Measurements from ENCODE around the gene IGF1. TPM values are rescaled to one million over a fixed set of nuclear protein-coding genes. Genes with fewer than 3 reads are reported as not detected.
"Not testable (repeated sequence)": the region's sequence is repeated elsewhere in the genome, so short reads cannot be mapped to it uniquely, and the experiment has no call there.

The IGF1 gene
- total RNA-seq, 1 donor from 2014 or later, result 0.34 TPM

DNA sequence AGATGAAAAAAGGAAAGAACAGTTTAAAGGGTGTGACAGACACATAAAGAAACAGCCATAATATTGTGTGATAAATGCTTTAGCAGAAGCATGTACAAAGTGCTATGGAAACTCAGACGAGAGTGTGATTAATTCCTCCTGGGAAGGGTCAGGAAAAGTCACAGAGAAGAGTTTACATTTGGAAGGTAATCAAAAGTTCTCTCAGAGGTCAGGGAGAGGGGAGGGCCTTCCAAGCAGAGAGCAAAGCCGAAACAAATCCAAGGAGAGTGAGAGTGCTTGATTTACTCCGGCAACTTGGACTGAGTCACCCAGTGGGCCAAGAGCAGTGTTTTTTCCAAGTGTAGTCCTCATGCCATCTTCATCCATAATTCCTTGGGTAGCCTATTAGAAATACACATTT, 108.3 kb downstream of the IGF1 start:
- H3K4me1 Mint-ChIP-seq (ENCODE audit: low read depth), result peaks cover 7% of the 10 kb centered on the region
- intact Hi-C loops (cut with micrococcal nuclease), result no loop called here

DNA sequence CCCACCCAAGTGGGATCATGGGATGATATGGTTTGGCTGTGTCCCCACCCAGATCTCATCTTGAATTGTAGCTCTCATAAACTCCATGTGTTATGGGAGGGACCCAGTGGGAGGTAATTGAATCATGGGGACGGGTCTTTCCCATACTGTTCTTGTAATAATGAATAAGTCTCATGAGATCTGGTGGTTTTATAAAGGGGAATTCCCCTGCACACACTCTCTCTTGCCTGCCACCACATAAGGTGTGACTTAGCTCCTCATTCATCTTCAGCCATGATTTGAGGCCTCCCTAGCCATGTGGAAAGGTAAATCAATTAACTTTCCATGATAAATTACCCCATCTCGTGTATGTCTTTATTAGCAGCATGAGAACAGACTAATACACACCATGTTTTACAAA, 109.2 kb downstream of the IGF1 start:
- no peak for DNase-seq (ENCODE audit: low spot score)
- Mint-ChIP-seq H3K4me1 (ENCODE audit: low read depth) (peaks cover 7% of the 10 kb centered on the region), H3K27ac (no peak overlapping the region), H3K4me3 (no peak overlapping the region), H3K9me3 (no peaks in the 10 kb centered on the region), H3K27me3 (ENCODE audit: insufficient read depth) (no peaks in the 10 kb centered on the region), H3K36me3 (ENCODE audit: low read depth) (no peaks in the 10 kb centered on the region)
- intact Hi-C loops (cut with micrococcal nuclease), result loop anchor here (2.0 kb wide), 1 partner anchor 114 kb away; no protein-coding TSS in a partner anchor

More for the DNA sequence above, 108.3 kb downstream of the IGF1 start:
- no peaks in the 10 kb centered on the region for H3K27me3 Mint-ChIP-seq (ENCODE audit: insufficient read depth)
- H3K27ac Mint-ChIP-seq, result no peak overlapping the region
- no peaks in the 10 kb centered on the region for H3K36me3 Mint-ChIP-seq (ENCODE audit: low read depth)
- no peaks in the 10 kb centered on the region for H3K9me3 Mint-ChIP-seq
- no peak for DNase-seq (ENCODE audit: low spot score)
- no peak overlapping the region for H3K4me3 Mint-ChIP-seq

DNA sequence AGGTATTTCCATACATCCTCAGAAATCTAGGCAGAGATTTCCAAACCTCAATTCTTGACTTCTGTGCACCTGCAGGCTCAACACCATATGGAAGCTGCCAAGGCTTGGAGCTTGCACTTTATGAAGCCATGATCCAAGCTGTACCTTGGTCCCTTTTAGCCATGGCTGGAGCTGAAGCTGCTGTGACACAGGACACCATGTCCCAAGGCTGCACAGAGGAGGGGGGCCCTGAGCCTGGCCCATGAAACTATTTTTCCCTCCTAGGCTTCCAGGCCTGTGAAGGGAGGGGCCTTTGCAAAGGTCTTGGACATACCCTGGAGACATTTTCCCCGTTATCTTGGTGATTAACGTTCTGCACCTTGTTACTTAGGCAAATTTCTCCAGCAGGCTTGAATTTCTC, 110.5 kb downstream of the IGF1 start:
- H3K27me3 Mint-ChIP-seq (ENCODE audit: insufficient read depth), result peaks cover 1% of the 10 kb centered on the region
- intact Hi-C loops (cut with micrococcal nuclease), result loop anchor here (2.0 kb wide), 1 partner anchor 115 kb away; no protein-coding TSS in a partner anchor
- no peak for DNase-seq (ENCODE audit: low spot score)
- H3K27ac Mint-ChIP-seq, result no peak overlapping the region
- peaks cover 7% of the 10 kb centered on the region for H3K4me1 Mint-ChIP-seq (ENCODE audit: low read depth)
- H3K4me3 Mint-ChIP-seq, result no peak overlapping the region
- no peaks in the 10 kb centered on the region for H3K9me3 Mint-ChIP-seq
- H3K36me3 Mint-ChIP-seq (ENCODE audit: low read depth), result no peaks in the 10 kb centered on the region

DNA sequence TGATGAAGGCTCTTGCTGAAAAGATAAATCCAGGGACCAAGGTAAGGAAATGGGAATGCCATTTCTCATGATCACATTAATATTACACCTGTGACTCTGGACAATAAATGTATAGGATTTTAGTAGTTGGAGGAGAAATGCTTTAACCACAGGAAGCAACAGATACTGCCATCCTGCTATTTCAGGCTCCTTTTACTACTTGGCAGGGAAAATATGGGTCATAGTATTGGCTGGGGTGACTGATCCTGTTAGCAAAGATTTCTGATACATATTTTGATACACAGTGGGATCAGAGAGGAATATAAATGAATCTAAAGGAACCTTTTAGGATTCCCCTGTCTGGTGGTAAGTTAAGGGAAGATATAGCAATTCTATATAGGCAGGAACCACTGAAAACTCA, 115.0 kb downstream of the IGF1 start:
- Mint-ChIP-seq H3K9me3 (no peaks in the 10 kb centered on the region), H3K27me3 (ENCODE audit: insufficient read depth) (peaks cover 1% of the 10 kb centered on the region), H3K27ac (no peak overlapping the region), H3K36me3 (ENCODE audit: low read depth) (no peaks in the 10 kb centered on the region), H3K4me1 (ENCODE audit: low read depth) (no peaks in the 10 kb centered on the region), H3K4me3 (no peak overlapping the region)
- no peak for DNase-seq (ENCODE audit: low spot score)
- intact Hi-C loops (cut with micrococcal nuclease), result no loop called here

DNA sequence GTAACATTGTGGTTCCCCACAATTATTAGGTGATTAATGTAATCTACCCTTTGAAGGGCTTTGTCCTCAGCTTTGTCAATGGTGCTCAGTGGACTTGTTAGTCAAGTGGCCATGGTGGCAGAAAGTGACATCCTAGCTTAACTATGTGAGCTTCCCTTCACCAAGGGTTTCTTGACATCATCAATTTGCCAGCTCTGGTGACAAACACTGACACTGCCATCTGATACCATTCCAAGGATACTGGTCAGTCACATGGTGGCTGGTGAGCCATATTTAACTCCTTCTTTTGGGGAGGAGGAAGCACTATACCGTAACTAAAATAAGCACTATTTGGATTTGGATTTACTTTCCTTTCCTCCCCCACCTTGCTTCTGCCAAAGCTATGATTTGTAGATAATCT, 115.7 kb downstream of the IGF1 start:
- no peak overlapping the region for H3K4me3 Mint-ChIP-seq
- no peaks in the 10 kb centered on the region for H3K36me3 Mint-ChIP-seq (ENCODE audit: low read depth)
- peaks cover 1% of the 10 kb centered on the region for H3K27me3 Mint-ChIP-seq (ENCODE audit: insufficient read depth)
- no peaks in the 10 kb centered on the region for H3K9me3 Mint-ChIP-seq
- no peaks in the 10 kb centered on the region for H3K4me1 Mint-ChIP-seq (ENCODE audit: low read depth)
- no peak for DNase-seq (ENCODE audit: low spot score)
- intact Hi-C loops (cut with micrococcal nuclease), result no loop called here
- no peak overlapping the region for H3K27ac Mint-ChIP-seq

DNA sequence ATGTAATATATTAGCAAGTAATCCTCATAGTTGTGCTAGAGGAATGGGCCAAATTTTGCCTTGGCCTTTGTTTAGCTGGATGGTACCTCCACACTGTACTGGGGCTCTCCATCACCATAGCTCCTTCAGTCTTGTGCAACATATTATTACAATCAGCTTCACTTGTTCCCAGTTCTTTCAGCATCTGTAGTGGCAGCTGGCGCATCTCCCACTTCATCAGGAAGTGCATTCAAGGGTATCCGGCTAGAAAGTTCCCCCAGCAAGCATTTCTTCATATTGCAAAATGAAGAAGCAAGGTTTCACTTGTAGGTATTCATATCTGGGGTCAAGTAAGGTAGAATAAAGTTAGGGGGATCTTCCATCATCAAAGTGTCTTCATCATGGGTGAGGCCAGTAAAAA, 123.7 kb downstream of the IGF1 start:
- H3K27ac Mint-ChIP-seq, result no peak overlapping the region
- DNase-seq (ENCODE audit: low spot score), result no peak
- H3K36me3 Mint-ChIP-seq (ENCODE audit: low read depth), result no peaks in the 10 kb centered on the region
- H3K4me1 Mint-ChIP-seq (ENCODE audit: low read depth), result no peaks in the 10 kb centered on the region
- no peak overlapping the region for H3K4me3 Mint-ChIP-seq
- H3K9me3 Mint-ChIP-seq, result peaks cover 30% of the 10 kb centered on the region
- H3K27me3 Mint-ChIP-seq (ENCODE audit: insufficient read depth), result no peaks in the 10 kb centered on the region
- intact Hi-C loops (cut with micrococcal nuclease), result no loop called here

DNA sequence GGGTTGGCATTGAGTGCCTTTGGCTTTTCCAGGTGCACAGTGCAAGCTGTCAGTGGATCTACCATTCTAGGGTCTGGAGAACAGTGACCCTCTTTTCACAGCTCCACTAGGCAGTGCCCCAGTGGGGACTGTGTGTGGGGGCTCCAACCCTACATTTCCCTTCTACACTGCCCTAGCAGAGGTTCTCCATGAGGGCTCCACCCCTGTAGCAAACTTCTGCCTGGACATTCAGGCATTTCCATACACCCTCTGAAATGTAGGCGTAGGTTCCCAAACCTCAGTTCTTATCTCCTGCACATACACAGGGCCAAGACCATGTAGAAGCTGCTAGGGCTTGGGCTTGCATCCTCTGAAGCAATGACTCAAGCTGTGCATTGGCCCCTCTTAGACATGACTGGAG, 126.1 kb downstream of the IGF1 start:
- H3K4me3 Mint-ChIP-seq; H3K4me1 Mint-ChIP-seq (ENCODE audit: low read depth); H3K27me3 Mint-ChIP-seq (ENCODE audit: insufficient read depth); H3K36me3 Mint-ChIP-seq (ENCODE audit: low read depth); H3K27ac Mint-ChIP-seq; DNase-seq (ENCODE audit: low spot score); intact Hi-C loops (cut with micrococcal nuclease): not testable (repeated sequence)
- H3K9me3 Mint-ChIP-seq, result peaks cover 30% of the 10 kb centered on the region

DNA sequence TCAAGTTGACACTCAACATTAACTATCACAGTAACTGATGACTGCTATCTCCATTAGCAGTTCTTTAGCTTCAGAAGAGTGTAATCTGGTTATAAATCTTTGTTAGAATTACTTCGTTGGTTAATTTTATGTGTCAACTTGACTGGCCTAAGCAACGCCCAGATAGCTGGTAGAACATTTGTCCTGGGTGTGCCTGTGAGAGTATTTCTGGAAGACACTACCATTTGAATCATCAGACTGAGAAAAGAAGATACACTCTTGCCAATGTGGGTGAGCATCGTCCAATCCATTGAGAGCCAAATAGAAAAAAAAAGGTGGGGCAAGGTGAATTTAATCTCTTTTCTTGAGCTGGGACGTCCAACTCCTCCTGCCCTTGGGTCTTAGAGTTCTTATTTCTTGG, 129.0 kb downstream of the IGF1 start:
- no peak for DNase-seq (ENCODE audit: low spot score)
- H3K27me3 Mint-ChIP-seq (ENCODE audit: insufficient read depth), result peaks cover 2% of the 10 kb centered on the region
- H3K4me3 Mint-ChIP-seq, result no peak overlapping the region
- peaks cover 33% of the 10 kb centered on the region for H3K9me3 Mint-ChIP-seq
- no peaks in the 10 kb centered on the region for H3K4me1 Mint-ChIP-seq (ENCODE audit: low read depth)
- no peaks in the 10 kb centered on the region for H3K36me3 Mint-ChIP-seq (ENCODE audit: low read depth)
- intact Hi-C loops (cut with micrococcal nuclease), result no loop called here
- no peak overlapping the region for H3K27ac Mint-ChIP-seq

DNA sequence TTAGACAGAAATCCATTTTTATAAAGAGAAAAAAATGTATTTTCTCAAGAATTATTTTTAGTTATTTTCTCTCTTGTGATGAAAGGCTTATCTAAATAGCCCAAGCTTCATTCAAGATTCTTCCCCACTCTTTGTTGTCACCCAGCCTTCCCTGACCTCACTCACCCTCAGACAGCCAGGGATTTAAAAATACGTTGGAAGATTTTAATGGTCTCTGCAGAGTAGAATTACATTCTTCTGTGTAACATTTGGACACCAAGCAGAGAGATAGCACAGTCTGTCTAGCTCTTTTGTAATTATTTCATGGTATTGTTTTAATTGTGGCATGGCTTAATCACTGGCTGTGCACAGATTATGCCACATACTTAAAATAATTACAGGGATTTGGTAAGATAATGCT, 130.3 kb downstream of the IGF1 start:
- H3K4me3 Mint-ChIP-seq, result no peak overlapping the region
- no peaks in the 10 kb centered on the region for H3K4me1 Mint-ChIP-seq (ENCODE audit: low read depth)
- H3K36me3 Mint-ChIP-seq (ENCODE audit: low read depth), result no peaks in the 10 kb centered on the region
- DNase-seq (ENCODE audit: low spot score), result no peak
- peaks cover 23% of the 10 kb centered on the region for H3K9me3 Mint-ChIP-seq
- intact Hi-C loops (cut with micrococcal nuclease), result no loop called here
- no peak overlapping the region for H3K27ac Mint-ChIP-seq
- peaks cover 2% of the 10 kb centered on the region for H3K27me3 Mint-ChIP-seq (ENCODE audit: insufficient read depth)

DNA sequence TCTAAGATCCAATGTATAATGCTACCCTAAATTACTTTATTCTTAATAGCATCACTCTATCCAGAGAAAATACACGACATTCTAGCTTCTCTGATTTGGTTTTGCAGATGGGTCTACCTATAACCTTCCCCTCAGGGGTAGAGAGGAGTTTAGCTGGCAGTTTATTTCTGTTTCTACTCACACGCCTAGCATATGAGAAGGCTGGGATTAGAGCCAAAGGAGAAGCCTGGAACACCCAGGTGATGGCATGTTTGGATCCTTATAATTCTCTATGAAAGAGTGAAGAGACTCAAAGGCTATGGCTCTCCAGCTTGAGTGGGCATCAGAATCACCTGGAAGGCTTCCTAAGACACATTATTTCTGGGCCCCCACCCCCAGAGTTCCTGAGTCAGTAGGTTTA, 131.3 kb downstream of the IGF1 start:
- no peak overlapping the region for H3K27ac Mint-ChIP-seq
- intact Hi-C loops (cut with micrococcal nuclease), result no loop called here

DNA sequence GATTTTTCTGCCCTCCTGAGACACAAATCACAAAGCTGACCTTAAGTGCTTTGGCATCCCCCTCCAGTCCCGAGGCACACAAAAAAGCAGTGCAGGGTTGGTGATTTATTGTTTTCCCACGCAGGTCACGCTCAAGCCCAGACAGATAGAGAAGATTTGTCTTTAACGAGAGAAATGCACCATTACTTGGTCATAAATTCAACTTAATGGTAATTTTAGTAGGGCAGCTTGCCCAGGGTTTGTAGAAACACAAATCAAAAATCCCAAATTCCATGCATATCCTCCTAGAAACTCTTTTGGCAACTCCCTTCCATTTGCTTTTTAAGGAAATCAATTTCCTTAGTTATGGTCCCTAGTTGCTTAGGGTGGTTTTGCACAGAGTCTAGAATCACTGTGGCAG, 132.6 kb downstream of the IGF1 start:
- Mint-ChIP-seq H3K27me3 (ENCODE audit: insufficient read depth) (peaks cover 2% of the 10 kb centered on the region), H3K27ac (no peak overlapping the region), H3K4me3 (no peak overlapping the region), H3K4me1 (ENCODE audit: low read depth) (peaks cover 12% of the 10 kb centered on the region), H3K36me3 (ENCODE audit: low read depth) (no peaks in the 10 kb centered on the region), H3K9me3 (peaks cover 14% of the 10 kb centered on the region)
- no peak for DNase-seq (ENCODE audit: low spot score)
- intact Hi-C loops (cut with micrococcal nuclease), result no loop called here

More for the DNA sequence above, 131.3 kb downstream of the IGF1 start:
- Mint-ChIP-seq H3K4me3 (no peak overlapping the region), H3K27me3 (ENCODE audit: insufficient read depth) (peaks cover 2% of the 10 kb centered on the region), H3K4me1 (ENCODE audit: low read depth) (peaks cover under 1% of the 10 kb centered on the region), H3K36me3 (ENCODE audit: low read depth) (no peaks in the 10 kb centered on the region), H3K9me3 (peaks cover 22% of the 10 kb centered on the region)
- no peak for DNase-seq (ENCODE audit: low spot score)
